Lower leg skin (tissue), 3 donors: ENCODE data around the gene RALY.

Source experiments
- POLR2A ChIP-seq, 2 donors: fragments of 450-650 bp; IDR thresholded peaks; one replicate each; pipeline ENCODE4 v1.6.1; 2016 to 2017; ENCODE audit warnings: antibody characterized with exemption in 2 of 2, mild to moderate bottlenecking in 1 of 2, moderate library complexity in 1 of 2
- TF ChIP-seq, protein P1 (sequence below), 3 donors: fragments of 450-650 bp; IDR thresholded peaks; one replicate each; pipeline ENCODE4 v1.5.1; 2016; ENCODE audit warnings: antibody characterized with exemption in 3 of 3, mild to moderate bottlenecking in 3 of 3, moderate library complexity in 2 of 3

DNA sequence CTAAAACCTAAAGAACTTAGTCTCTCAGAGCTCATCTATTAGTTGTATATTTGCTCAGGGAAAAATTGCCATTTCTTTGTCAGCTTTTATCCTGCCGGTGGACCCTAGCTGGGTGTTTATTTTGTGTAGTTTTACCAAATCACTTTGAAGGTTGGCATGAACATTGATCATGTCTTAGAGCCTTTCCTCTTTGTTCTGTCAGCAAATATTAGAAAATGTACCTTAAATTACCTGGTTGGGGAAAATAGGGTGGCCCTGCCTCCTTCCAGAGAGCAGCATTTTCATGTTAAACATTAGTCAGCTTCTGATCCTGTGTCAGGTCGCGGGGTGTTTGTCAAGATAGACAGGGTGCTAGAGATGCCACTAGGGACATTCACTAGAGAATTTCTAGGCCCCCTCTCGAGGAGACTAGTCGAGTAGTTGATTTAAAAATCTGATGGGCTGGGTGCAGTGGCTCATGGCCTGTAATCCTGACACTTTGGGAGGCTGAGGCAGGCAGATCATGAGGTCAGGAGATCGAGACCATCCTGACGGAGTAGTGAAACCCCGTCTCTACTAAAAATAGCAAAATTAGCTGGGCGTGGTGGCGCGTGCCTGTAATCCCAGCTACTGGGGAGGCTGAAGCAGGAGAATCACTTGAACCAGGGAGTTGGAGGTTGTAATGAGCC lies 11.2 kb downstream of the RALY start:
- TF ChIP-seq, protein P1, sequence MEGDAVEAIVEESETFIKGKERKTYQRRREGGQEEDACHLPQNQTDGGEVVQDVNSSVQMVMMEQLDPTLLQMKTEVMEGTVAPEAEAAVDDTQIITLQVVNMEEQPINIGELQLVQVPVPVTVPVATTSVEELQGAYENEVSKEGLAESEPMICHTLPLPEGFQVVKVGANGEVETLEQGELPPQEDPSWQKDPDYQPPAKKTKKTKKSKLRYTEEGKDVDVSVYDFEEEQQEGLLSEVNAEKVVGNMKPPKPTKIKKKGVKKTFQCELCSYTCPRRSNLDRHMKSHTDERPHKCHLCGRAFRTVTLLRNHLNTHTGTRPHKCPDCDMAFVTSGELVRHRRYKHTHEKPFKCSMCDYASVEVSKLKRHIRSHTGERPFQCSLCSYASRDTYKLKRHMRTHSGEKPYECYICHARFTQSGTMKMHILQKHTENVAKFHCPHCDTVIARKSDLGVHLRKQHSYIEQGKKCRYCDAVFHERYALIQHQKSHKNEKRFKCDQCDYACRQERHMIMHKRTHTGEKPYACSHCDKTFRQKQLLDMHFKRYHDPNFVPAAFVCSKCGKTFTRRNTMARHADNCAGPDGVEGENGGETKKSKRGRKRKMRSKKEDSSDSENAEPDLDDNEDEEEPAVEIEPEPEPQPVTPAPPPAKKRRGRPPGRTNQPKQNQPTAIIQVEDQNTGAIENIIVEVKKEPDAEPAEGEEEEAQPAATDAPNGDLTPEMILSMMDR (IDR thresholded peaks at IDR 0.05): no peak
- TF ChIP-seq POLR2A (IDR thresholded peaks at IDR 0.05): no peak
